ENCODE results near the gene AKAP13.

DNA sequence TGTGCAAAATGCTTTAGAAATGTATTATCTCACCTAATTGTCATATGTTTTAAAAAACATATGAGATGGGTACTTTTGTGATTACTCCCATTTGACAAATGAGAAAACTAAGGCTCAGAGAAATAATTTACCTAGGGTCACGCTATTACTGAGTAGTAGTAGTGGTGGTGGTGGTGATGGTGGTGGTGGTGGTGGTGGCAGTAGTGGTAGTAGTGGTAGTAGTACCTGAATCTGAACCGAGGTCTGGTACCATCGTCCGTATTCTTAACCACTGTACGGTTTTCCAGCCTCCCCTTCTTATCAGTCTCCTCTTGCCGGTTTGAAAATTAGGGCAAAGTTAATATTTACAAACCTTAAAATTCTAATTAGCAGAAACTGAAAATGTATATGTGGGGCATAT is 311.9 kb downstream of the AKAP13 start:
- TF ChIP-seq, protein P1, sequence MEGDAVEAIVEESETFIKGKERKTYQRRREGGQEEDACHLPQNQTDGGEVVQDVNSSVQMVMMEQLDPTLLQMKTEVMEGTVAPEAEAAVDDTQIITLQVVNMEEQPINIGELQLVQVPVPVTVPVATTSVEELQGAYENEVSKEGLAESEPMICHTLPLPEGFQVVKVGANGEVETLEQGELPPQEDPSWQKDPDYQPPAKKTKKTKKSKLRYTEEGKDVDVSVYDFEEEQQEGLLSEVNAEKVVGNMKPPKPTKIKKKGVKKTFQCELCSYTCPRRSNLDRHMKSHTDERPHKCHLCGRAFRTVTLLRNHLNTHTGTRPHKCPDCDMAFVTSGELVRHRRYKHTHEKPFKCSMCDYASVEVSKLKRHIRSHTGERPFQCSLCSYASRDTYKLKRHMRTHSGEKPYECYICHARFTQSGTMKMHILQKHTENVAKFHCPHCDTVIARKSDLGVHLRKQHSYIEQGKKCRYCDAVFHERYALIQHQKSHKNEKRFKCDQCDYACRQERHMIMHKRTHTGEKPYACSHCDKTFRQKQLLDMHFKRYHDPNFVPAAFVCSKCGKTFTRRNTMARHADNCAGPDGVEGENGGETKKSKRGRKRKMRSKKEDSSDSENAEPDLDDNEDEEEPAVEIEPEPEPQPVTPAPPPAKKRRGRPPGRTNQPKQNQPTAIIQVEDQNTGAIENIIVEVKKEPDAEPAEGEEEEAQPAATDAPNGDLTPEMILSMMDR (IDR thresholded peaks at IDR 0.05) = no peak
- no peak for TF ChIP-seq POLR2A (IDR thresholded peaks at IDR 0.05)
